CD4-positive, alpha-beta T cell (primary cell): ENCODE measurements around the gene TRMU. TPM values are rescaled to one million over a fixed set of nuclear protein-coding genes. Genes with fewer than 3 reads are reported as not detected.

Experiments
- ATAC-seq: fragments of 200-7000 bp; cut with Tn5 transposase; one replicate; pipeline ENCODE4 v1.10.0; 2022; ENCODE audit warnings: mild to moderate bottlenecking; ENCODE audit not compliant: poor library complexity
- CTCF ChIA-PET: fragments of 350-600 bp; sonication (Branson Sonifier 250); formaldehyde crosslinking; loops from one replicate; lab custom pipeline; 2021; ENCODE audit warnings: antibody characterized with exemption, inconsistent platforms; lab: Charles Lee
- POLR2A ChIA-PET: fragments of 350-600 bp; sonication (Branson Sonifier 250); formaldehyde crosslinking; loops from one replicate; lab custom pipeline; 2021; ENCODE audit warnings: antibody characterized with exemption, inconsistent platforms; lab: Charles Lee
- DNase-seq, 14 experiments: peaks; one replicate each; pipeline ENCODE4 v3.0.0-alpha.2; 2013 to 2020; ENCODE audit warnings: mixed read lengths in 2 of 14
- H3K27ac ChIP-seq, 2 donors: one replicate each; pipeline versions ENCODE4 v1.5.1 to v1.7.0; 2013; ENCODE audit warnings: low read length in 2 of 2, low read depth in 1 of 2, mild to moderate bottlenecking in 1 of 2
- H3K27me3 ChIP-seq, 2 experiments: 1 replicate in 1 of 2; 2 replicates in 1 of 2; pipeline versions ENCODE4 v1.6.1 to v1.7.0; 2013; ENCODE audit warnings: low read length in 2 of 2, control low read depth in 1 of 2, mild to moderate bottlenecking in 1 of 2, moderate library complexity in 1 of 2; ENCODE audit not compliant: insufficient read depth in 2 of 2, control insufficient read depth in 1 of 2
- H3K36me3 ChIP-seq: one replicate; pipeline ENCODE4 v1.6.1; 2013; ENCODE audit warnings: low read length, control low read depth; ENCODE audit not compliant: insufficient read depth
- H3K4me1 ChIP-seq: one replicate; pipeline ENCODE4 v1.6.1; 2013; ENCODE audit warnings: low read length, control low read depth; ENCODE audit not compliant: insufficient read depth
- H3K4me3 ChIP-seq: one replicate; pipeline ENCODE4 v1.5.1; 2013; ENCODE audit warnings: mild to moderate bottlenecking, low read length, moderate library complexity
- H3K9me3 ChIP-seq, 2 experiments: 1 replicate in 1 of 2; 2 replicates in 1 of 2; pipeline versions ENCODE4 v1.6.1 to v1.7.0; 2013; ENCODE audit warnings: low read length in 2 of 2, mild to moderate bottlenecking in 2 of 2, control low read depth in 1 of 2, moderate library complexity in 1 of 2; ENCODE audit not compliant: control insufficient read depth in 1 of 2, insufficient read depth in 1 of 2
- H3K27ac Mint-ChIP-seq: one replicate; pipeline ENCODE4 v1.8.0; 2020; ENCODE audit warnings: mixed read lengths
- H3K27me3 Mint-ChIP-seq: one replicate; pipeline ENCODE4 v1.8.0; 2021; ENCODE audit warnings: mixed read lengths
- H3K36me3 Mint-ChIP-seq: one replicate; pipeline ENCODE4 v1.8.0; 2021; ENCODE audit warnings: low read depth, mixed read lengths
- H3K4me1 Mint-ChIP-seq: one replicate; pipeline ENCODE4 v1.8.0; 2021; ENCODE audit warnings: low read depth, mixed read lengths
- H3K4me3 Mint-ChIP-seq: one replicate; pipeline ENCODE4 v1.8.0; 2020; ENCODE audit warnings: mild to moderate bottlenecking, mixed read lengths
- H3K9me3 Mint-ChIP-seq: one replicate; pipeline ENCODE4 v1.8.0; 2020; ENCODE audit warnings: mixed read lengths
- intact Hi-C, 2 experiments: fragments of 100-400 bp; cut with DNase I in 1 of 2; cut with micrococcal nuclease in 1 of 2; formaldehyde crosslinking; loops; one replicate each; pipeline versions ENCODE4 v1.15.1 to v1.9.0; 2023 to 2025; cut with DNase I, micrococcal nuclease
- total RNA-seq, 174 experiments: library from RNA in 2 of 174; stranded (reverse) in 2 of 174; gene quantifications; one replicate each; pipeline ENCODE4 v1.2.3 and lab custom pipeline; 2021 to 2026
- TF ChIP-seq, protein P1 (sequence below): fragments of 200-600 bp; IDR thresholded peaks from one replicate; pipeline ENCODE4 v1.8.0; 2022; ENCODE audit warnings: antibody characterized with exemption, mild to moderate bottlenecking

TRMU gene
- total RNA-seq, 2 experiments from 2014 or later, result 65.2 to 65.4 TPM

DNA sequence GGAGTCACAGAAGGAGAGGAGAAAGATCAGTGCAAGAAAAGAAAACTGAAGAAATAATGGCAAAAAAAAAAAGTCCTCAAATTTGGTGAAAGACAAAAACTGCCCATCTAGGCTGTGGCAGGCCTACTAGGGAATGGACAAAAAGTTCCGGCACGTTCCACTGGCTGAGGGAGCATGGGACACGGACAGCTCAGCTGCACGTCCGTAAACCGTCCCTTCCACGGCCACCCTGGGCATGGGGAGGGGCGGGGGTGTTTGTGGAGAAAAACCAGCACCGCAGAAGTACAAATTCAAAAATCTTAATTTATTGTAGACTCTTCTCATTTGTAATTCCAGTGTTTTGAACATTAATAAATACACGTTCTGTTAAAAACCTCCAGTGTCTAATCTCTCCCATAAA is 25.4 kb downstream of the TRMU start:
- Mint-ChIP-seq H3K4me3 (no peak overlapping the region), H3K27ac (no peak overlapping the region), H3K36me3 (peaks cover 9% of the 10 kb centered on the region), H3K9me3 (no peaks in the 10 kb centered on the region), H3K4me1 (peaks cover 4% of the 10 kb centered on the region), H3K27me3 (no peaks in the 10 kb centered on the region)
- DNase-seq (no peak), ATAC-seq (no peak)
- CTCF ChIA-PET, result no interaction called here
- no peak overlapping the region for H3K4me3 ChIP-seq
- H3K27ac ChIP-seq, result no peak overlapping the region
- TF ChIP-seq, protein P1, sequence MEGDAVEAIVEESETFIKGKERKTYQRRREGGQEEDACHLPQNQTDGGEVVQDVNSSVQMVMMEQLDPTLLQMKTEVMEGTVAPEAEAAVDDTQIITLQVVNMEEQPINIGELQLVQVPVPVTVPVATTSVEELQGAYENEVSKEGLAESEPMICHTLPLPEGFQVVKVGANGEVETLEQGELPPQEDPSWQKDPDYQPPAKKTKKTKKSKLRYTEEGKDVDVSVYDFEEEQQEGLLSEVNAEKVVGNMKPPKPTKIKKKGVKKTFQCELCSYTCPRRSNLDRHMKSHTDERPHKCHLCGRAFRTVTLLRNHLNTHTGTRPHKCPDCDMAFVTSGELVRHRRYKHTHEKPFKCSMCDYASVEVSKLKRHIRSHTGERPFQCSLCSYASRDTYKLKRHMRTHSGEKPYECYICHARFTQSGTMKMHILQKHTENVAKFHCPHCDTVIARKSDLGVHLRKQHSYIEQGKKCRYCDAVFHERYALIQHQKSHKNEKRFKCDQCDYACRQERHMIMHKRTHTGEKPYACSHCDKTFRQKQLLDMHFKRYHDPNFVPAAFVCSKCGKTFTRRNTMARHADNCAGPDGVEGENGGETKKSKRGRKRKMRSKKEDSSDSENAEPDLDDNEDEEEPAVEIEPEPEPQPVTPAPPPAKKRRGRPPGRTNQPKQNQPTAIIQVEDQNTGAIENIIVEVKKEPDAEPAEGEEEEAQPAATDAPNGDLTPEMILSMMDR, result no peak
- intact Hi-C loops, result no loop called here
- POLR2A ChIA-PET, result interaction anchor here (0.7 kb wide), 1 partner anchor 119 kb away, joined by 5 read pairs; no protein-coding TSS in a partner anchor
- peaks cover 6 to 23% of the 10 kb centered on the region in 2 experiments for H3K9me3 ChIP-seq
- H3K4me1 ChIP-seq, result no peaks in the 10 kb centered on the region
- H3K36me3 ChIP-seq, result peaks cover 10% of the 10 kb centered on the region
- no peaks in the 10 kb centered on the region for H3K27me3 ChIP-seq

DNA sequence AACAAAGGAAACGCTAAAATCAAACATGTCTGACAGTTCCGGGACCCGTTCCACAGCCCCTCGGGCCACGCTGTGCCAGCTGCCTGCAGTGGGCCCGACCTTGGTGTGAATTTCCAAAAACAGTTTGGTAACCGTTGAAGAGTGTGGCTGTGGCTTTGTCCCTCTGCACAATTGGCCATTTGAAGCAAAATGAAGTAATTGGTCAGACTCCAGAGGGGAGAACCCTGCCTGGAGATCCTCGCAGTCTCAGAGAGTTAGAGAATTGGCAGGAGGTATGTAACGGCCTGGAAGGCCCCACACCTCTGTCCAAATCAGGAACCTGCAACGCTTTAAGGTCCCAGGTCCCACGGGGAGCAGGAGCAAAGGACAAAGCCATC is 26.3 kb downstream of the TRMU start:
- DNase-seq (no peak), ATAC-seq (no peak)
- H3K4me1 ChIP-seq, result no peaks in the 10 kb centered on the region
- Mint-ChIP-seq H3K4me3 (no peak overlapping the region), H3K9me3 (no peaks in the 10 kb centered on the region), H3K27ac (no peak overlapping the region), H3K4me1 (peaks cover 4% of the 10 kb centered on the region), H3K36me3 (peaks cover 9% of the 10 kb centered on the region), H3K27me3 (no peaks in the 10 kb centered on the region)
- CTCF ChIA-PET, result no interaction called here
- peaks cover under 1% of the 10 kb centered on the region for H3K36me3 ChIP-seq
- no peaks in the 10 kb centered on the region for H3K27me3 ChIP-seq
- no peak overlapping the region for H3K27ac ChIP-seq
- H3K9me3 ChIP-seq, result peaks cover 6 to 24% of the 10 kb centered on the region in 2 experiments
- TF ChIP-seq, protein P1, result no peak
- intact Hi-C loops, result no loop called here
- POLR2A ChIA-PET, result no interaction called here
- no peak overlapping the region for H3K4me3 ChIP-seq

DNA sequence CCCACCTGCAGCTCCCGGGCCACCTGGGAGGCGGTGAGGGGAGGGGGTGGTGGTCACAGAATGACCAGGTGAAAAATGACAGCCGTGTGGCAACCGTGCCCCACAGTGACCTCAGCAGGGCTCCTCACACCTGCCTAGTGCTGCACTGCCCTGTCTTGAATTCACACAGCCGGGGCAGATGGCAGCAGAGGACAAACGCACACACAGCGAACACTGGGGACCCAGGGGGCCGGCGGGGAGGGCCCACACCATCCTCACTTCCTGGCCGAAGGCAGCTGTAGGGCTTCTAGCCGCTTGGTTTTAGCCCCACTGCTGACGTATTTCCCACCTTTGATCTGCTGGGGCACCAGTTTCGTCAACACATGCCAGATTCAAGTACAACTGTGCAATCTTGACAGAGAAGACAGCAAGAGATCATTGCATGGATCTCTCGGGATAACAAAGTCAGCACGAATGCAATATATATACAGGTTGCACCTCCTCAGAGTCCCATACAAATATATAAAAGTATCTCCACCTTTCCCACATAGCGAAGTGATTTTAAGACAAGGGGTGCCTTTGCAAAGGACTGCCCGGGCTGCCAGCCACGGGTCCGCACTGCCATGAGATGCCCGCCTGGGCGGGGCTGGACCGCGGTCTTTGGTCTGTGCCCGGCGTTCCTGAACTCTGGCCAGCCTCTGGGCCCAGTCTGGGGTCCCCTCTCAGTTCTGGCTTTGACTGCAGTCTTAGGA is 26.9 kb downstream of the TRMU start:
- Histone ChIP-seq H3K4me3 (no peak overlapping the region), H3K9me3 (peaks cover 6 to 28% of the 10 kb centered on the region in 2 experiments), H3K36me3 (no peaks in the 10 kb centered on the region), H3K27me3 (peaks cover 0 to 4% of the 10 kb centered on the region in 2 experiments), H3K4me1 (peaks cover 5% of the 10 kb centered on the region), H3K27ac (no peak overlapping the region)
- Mint-ChIP-seq H3K9me3 (no peaks in the 10 kb centered on the region), H3K27me3 (no peaks in the 10 kb centered on the region), H3K4me3 (no peak overlapping the region), H3K36me3 (peaks cover 9% of the 10 kb centered on the region), H3K27ac (no peak overlapping the region), H3K4me1 (peaks cover 4% of the 10 kb centered on the region)
- DNase-seq (no peak), ATAC-seq (no peak)
- ChIA-PET POLR2A (no interaction called here), CTCF (no interaction called here)
- intact Hi-C loops, result no loop called here
- TF ChIP-seq, protein P1, result no peak
